Ascending aorta (tissue), 2 donors: Measurements from ENCODE around the gene PLCH1. TPM values are rescaled to one million over a fixed set of nuclear protein-coding genes. Genes with fewer than 3 reads are reported as not detected.
A peak's percentile ranks its signal among the peaks of the same experiment; 100 is the strongest.

Experiments used
- DNase-seq, 2 donors: peaks; one replicate each; pipeline ENCODE4 v3.0.0-alpha.2; 2019; ENCODE audit warnings: low spot score in 2 of 2
- H3K27ac ChIP-seq, 2 donors: fragments of 200-600 bp; sonication (generic); one replicate each; pipeline ENCODE4 v1.5.1; 2016 to 2017; ENCODE audit warnings: mild to moderate bottlenecking in 1 of 2
- H3K27me3 ChIP-seq: fragments of 200-600 bp; sonication (generic); one replicate; pipeline ENCODE4 v1.5.1; 2017
- H3K36me3 ChIP-seq, 2 donors: fragments of 200-600 bp; sonication (generic); one replicate each; pipeline ENCODE4 v1.5.1; 2016
- H3K4me1 ChIP-seq, 2 donors: fragments of 200-600 bp; sonication (generic); one replicate each; pipeline ENCODE4 v1.5.1; 2016 to 2017; ENCODE audit warnings: mild to moderate bottlenecking in 1 of 2
- H3K4me3 ChIP-seq, 2 donors: fragments of 200-600 bp; sonication (generic); one replicate each; pipeline ENCODE4 v1.5.1; 2016 to 2017; ENCODE audit warnings: mild to moderate bottlenecking in 1 of 2
- H3K9me3 ChIP-seq, 2 donors: fragments of 200-600 bp; sonication (generic); one replicate each; pipeline ENCODE4 v1.5.1; 2016
- CTCF ChIP-seq, 3 experiments: fragments of 200-600 bp in 2 of 3; fragments of 450-650 bp in 1 of 3; sonication (generic) in 2 of 3; IDR thresholded peaks; one replicate each; pipeline ENCODE4 v1.5.1; 2016 to 2019; ENCODE audit warnings: antibody characterized with exemption in 3 of 3, mild to moderate bottlenecking in 1 of 3, moderate library complexity in 1 of 3
- intact Hi-C: fragments of 100-400 bp; cut with DNase I; formaldehyde crosslinking; loops from one replicate; pipeline ENCODE4 v1.15.1; 2023
- total RNA-seq: library from RNA; depleted of rRNA; stranded (reverse); fragments of >200 nt; gene quantifications from one replicate; pipeline ENCODE4 v1.1.0, GENCODE V29; 2016

PLCH1 gene
- total RNA-seq, 1 donor from 2014 or later: not detected

- Histone ChIP-seq H3K36me3 (no peaks in the 10 kb centered on the region), H3K27me3 (no peaks in the 10 kb centered on the region), H3K4me1 (no peaks in the 10 kb centered on the region), H3K9me3 (no peaks in the 10 kb centered on the region), H3K27ac (no peak overlapping the region), H3K4me3 (no peak overlapping the region)
- peak in 1 of 3 experiments; percentile 16 for TF ChIP-seq CTCF (IDR thresholded peaks at IDR 0.05)
- intact Hi-C loops: no loop called here
- no peak for DNase-seq
These were observed 362.4 kb downstream of the PLCH1 start for GRCh38 chr3:155382396-155383042.

- no peak overlapping the region for H3K27ac ChIP-seq
- no peaks in the 10 kb centered on the region for H3K9me3 ChIP-seq
- no peak for DNase-seq
- no peak for TF ChIP-seq CTCF (IDR thresholded peaks at IDR 0.05)
- H3K4me1 ChIP-seq: no peaks in the 10 kb centered on the region
- no peak overlapping the region for H3K4me3 ChIP-seq
- no peaks in the 10 kb centered on the region for H3K27me3 ChIP-seq
- H3K36me3 ChIP-seq: no peaks in the 10 kb centered on the region
- intact Hi-C loops: no loop called here
These were observed 367.0 kb downstream of the PLCH1 start for GRCh38 chr3:155377847-155378246.

GRCh38 chr3:155377071-155377470, 367.8 kb downstream of the PLCH1 start:
- H3K27ac ChIP-seq: no peak overlapping the region
- no peaks in the 10 kb centered on the region for H3K36me3 ChIP-seq
- no peaks in the 10 kb centered on the region for H3K27me3 ChIP-seq
- intact Hi-C loops: no loop called here
- no peak for DNase-seq
- no peak for TF ChIP-seq CTCF (IDR thresholded peaks at IDR 0.05)
- no peak overlapping the region for H3K4me3 ChIP-seq
- no peaks in the 10 kb centered on the region for H3K9me3 ChIP-seq
- no peaks in the 10 kb centered on the region for H3K4me1 ChIP-seq

- intact Hi-C loops: no loop called here
- no peak overlapping the region for H3K27ac ChIP-seq
- H3K36me3 ChIP-seq: no peaks in the 10 kb centered on the region
- no peak overlapping the region for H3K4me3 ChIP-seq
- no peaks in the 10 kb centered on the region for H3K9me3 ChIP-seq
- TF ChIP-seq CTCF (IDR thresholded peaks at IDR 0.05): no peak
- H3K4me1 ChIP-seq: no peaks in the 10 kb centered on the region
- H3K27me3 ChIP-seq: no peaks in the 10 kb centered on the region
- DNase-seq: no peak
These were observed 372.6 kb downstream of the PLCH1 start for GRCh38 chr3:155372281-155372680.

GRCh38 chr3:155370764-155371503, 373.9 kb downstream of the PLCH1 start:
- H3K9me3 ChIP-seq: peaks cover 0 to 7% of the 10 kb centered on the region in 2 donors
- H3K27me3 ChIP-seq: no peaks in the 10 kb centered on the region
- no peak overlapping the region for H3K27ac ChIP-seq
- H3K36me3 ChIP-seq: no peaks in the 10 kb centered on the region
- DNase-seq: no peak
- no peak for TF ChIP-seq CTCF (IDR thresholded peaks at IDR 0.05)
- intact Hi-C loops: no loop called here
- no peaks in the 10 kb centered on the region for H3K4me1 ChIP-seq
- H3K4me3 ChIP-seq: no peak overlapping the region
